ENCODE measurements around the gene UPF3B. TPM values are rescaled to one million over a fixed set of nuclear protein-coding genes. Genes with fewer than 3 reads are reported as not detected.

The UPF3B gene
- total and polyA plus RNA-seq, 9 of the 15 experiments (the other 6 are each of a cell fraction or from before 2014, with no cell fraction given): 17.6 to 57.0 (median 32.3) TPM

GRCh38 chrX:119852382-119853353 is at the start of gene UPF3B (continued):
- no peak for TF ChIP-seq MXI1 (IDR thresholded peaks at IDR 0.05; ENCODE audit: low read depth, low read length)
- TF ChIP-seq RFX5 (IDR thresholded peaks at IDR 0.05; ENCODE audit: low read depth, low read length): no peak
- no peak for TF ChIP-seq ZNF174 (CRISPR knock-in tag; IDR thresholded peaks at IDR 0.05)
- TF ChIP-seq ZNF695 (CRISPR knock-in tag; IDR thresholded peaks at IDR 0.05): no peak
- TF ChIP-seq NCOA6 (IDR thresholded peaks at IDR 0.05): no peak
- TF ChIP-seq MLX (CRISPR knock-in tag; conservative IDR thresholded peaks at IDR 0.05): no peak
- TF ChIP-seq POLR2H (tag; IDR thresholded peaks at IDR 0.05; ENCODE audit: low read depth): peak; percentile 75; the same call in 1 of the 2 replicates
- TF ChIP-seq, protein P1, sequence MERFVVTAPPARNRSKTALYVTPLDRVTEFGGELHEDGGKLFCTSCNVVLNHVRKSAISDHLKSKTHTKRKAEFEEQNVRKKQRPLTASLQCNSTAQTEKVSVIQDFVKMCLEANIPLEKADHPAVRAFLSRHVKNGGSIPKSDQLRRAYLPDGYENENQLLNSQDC (CRISPR knock-in tag; IDR thresholded peaks at IDR 0.05): no peak
- 0 out of 2 replicates have a peak, but pooled peaks have one; percentile 6 for TF ChIP-seq EGR1 (conservative IDR thresholded peaks at IDR 0.05)
- peak; percentile 71 for TF ChIP-seq MYC (IDR thresholded peaks at IDR 0.05; ENCODE audit: low read depth, low read length)
- TF ChIP-seq MYC (CRISPR knock-in tag; IDR thresholded peaks at IDR 0.05; ENCODE audit: borderline replicate concordance, low read depth): no peak
- TF ChIP-seq ZNF518B (CRISPR knock-in tag; IDR thresholded peaks at IDR 0.05): no peak
- TF ChIP-seq FOXM1 (IDR thresholded peaks at IDR 0.05; ENCODE audit: low read depth): no peak
- no peak for TF ChIP-seq FOXM1 (CRISPR knock-in tag; IDR thresholded peaks at IDR 0.05; ENCODE audit: low read depth)
- TF ChIP-seq CBX2 (IDR thresholded peaks at IDR 0.05; ENCODE audit: insufficient read depth, low read length, poor library complexity, severe bottlenecking): no peak
